ENCODE measurements around the gene CDC42EP1.

Gene CDC42EP1, protein sequence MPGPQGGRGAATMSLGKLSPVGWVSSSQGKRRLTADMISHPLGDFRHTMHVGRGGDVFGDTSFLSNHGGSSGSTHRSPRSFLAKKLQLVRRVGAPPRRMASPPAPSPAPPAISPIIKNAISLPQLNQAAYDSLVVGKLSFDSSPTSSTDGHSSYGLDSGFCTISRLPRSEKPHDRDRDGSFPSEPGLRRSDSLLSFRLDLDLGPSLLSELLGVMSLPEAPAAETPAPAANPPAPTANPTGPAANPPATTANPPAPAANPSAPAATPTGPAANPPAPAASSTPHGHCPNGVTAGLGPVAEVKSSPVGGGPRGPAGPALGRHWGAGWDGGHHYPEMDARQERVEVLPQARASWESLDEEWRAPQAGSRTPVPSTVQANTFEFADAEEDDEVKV

DNA sequence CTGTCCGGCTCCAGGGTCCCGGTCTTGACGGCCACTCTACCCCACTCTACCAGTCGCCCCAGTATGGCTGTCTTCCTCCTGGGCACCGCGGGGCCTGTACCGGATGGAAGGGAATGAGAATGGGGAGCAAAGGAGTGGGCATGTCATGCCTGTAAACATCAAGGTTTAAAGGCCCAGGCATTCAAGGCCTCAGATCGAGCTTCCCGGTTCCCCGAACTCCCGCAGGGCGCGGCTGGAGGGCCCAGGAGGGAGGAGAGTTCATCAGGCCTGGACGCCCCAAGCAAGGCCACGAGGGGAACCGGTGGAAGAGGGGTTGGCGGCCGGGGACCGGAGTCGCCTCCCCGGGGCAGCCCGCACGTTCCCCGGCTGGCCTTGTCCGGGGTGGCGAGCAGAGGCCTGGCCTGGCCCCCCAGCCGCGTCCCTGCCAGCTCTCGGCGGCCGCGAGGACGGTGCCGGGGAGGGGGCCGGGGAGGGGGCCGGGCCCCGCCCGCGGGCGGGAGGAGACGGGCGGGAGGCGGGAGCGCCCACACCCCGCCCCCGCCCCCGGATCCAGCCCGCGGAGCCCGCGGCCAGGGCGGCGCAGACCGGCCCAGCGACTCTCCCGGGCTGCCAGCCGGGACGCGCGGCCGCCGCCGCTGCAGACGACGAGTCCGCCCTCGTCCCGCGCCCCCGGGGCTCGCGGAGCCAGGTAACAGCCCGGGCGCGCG is at the start of gene CDC42EP1:
TSS of gene CDC42EP1 (plus strand) at position 580 of the 707 bp plus-strand sequence. CDS start 5,870 bp downstream, outside the sequence.
- H3K27me3 Mint-ChIP-seq = peaks cover 20% of the 10 kb centered on the region
- peaks cover 19% of the 10 kb centered on the region for H3K4me1 Mint-ChIP-seq (ENCODE audit: low read depth)
- H3K27ac Mint-ChIP-seq = no peak within 1 kb of the TSS

DNA sequence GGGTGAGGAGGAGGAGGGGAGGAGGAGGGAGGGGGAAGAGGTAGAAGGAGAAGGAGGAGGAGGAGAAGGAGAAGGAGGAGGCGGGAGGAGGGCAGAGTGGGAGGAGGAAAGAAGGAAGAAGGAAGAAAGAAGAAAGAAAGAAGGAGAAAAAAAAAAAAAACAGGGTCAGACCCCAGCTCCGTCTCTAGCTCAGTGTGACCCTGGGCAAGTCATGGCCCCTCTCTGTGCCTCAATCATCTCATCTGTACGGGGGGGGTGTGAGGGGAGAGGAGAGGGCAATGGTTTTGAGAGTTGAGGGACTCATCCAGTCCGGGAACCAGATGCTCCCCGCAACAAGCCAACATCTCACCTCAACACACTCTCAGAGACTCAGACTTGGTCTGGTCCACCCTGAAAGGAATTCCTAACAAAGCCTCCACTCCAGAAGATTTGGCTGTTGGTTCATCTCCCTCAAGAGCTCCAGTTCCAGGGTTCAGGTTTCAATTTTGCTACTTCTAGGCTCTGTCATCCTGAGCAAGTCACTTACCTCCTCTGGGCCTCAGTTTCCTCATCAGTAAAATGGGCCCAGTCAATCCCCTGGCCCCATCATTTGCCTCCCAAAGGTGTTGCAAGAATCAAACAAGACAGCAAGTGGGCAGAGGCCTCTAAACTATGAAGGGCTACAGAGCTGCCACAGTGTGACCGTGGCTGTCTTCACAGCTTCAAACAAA is 48.7 kb upstream of the CDC42EP1 start:
- Mint-ChIP-seq H3K27ac (no peak overlapping the region), H3K27me3 (no peaks in the 10 kb centered on the region), H3K4me1 (ENCODE audit: low read depth) (no peaks in the 10 kb centered on the region), H3K9me3 (ENCODE audit: low read depth) (no peaks in the 10 kb centered on the region), H3K4me3 (no peak overlapping the region), H3K36me3 (no peaks in the 10 kb centered on the region)

More for the DNA sequence above, at the start of gene CDC42EP1:
- peak within 1 kb of the TSS; percentile 81 for H3K4me3 Mint-ChIP-seq
- no peaks in the 10 kb centered on the region for H3K9me3 Mint-ChIP-seq (ENCODE audit: low read depth)
- no peaks in the 10 kb centered on the region for H3K36me3 Mint-ChIP-seq

DNA sequence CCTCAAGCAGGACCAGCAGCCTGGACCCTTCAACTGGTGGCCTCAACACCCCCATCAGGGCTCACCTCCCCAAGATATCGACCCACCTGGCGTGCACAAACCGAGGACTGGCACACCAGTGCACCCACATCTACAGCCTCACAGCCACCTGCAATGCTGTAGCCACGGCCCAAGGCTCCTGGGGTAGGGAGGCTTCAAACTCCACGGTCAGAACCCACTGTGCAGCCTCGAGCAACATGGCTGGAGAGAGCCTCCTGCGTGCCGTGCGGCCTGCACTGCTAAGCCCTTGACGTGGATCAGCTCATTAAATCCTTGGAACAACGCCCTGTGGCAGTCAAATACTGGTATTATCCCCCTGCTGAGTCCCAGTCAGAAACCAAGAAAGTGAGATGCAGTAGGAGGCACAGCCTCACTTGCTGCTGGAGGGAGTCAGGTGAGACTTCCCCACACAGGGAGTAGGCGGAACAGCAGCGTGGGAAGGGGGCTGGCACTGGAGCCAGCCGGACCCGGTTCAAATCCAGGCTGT is 45.7 kb upstream of the CDC42EP1 start:
- H3K4me1 Mint-ChIP-seq (ENCODE audit: low read depth) = peaks cover 6% of the 10 kb centered on the region
- H3K4me3 Mint-ChIP-seq = no peak overlapping the region
- H3K27me3 Mint-ChIP-seq = peaks cover 3% of the 10 kb centered on the region
- H3K9me3 Mint-ChIP-seq (ENCODE audit: low read depth) = no peaks in the 10 kb centered on the region
- no peak overlapping the region for H3K27ac Mint-ChIP-seq
- H3K36me3 Mint-ChIP-seq = no peaks in the 10 kb centered on the region

DNA sequence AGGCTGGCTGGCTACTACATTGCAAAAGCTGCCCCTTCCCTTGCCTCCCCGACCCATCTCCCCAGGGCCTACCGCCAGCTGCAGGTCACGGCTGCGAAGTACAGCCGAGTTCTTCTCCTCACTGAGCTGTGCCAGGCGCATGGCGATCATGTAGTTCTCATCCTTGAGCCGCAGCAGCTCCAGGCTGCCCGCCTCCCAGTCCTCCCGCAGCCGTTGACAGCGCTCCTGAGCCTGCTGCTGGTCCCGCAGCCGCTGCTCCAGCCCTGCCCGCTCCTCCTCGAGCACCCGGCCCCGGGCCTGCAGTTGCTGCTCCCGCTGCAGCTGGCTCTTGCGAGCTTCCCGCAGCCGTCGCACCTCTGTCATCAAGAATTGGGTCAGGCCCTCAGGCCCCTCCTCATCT is 44.4 kb upstream of the CDC42EP1 start:
- H3K4me3 Mint-ChIP-seq = no peak overlapping the region
- peaks cover 9% of the 10 kb centered on the region for H3K4me1 Mint-ChIP-seq (ENCODE audit: low read depth)
- no peak overlapping the region for H3K27ac Mint-ChIP-seq
- peaks cover 6% of the 10 kb centered on the region for H3K27me3 Mint-ChIP-seq
- H3K9me3 Mint-ChIP-seq (ENCODE audit: low read depth) = no peaks in the 10 kb centered on the region
- H3K36me3 Mint-ChIP-seq = no peaks in the 10 kb centered on the region

DNA sequence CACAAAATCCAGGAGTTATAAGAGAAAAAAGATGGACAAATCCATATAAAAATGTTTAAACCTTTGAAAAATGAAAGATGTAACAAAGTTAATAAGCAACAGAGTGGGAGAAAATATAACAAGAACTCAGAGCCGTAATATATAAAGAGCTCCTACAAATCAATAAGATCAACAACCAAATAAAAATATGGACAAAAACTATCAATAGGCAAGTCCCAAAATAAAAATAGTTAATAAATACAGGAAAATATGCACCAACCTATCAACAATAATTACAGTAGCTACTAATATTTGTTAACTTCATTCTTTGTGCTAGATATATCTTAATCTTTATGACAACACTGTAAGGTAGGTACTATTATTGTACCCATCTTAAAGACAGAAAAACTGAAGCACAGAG is 43.8 kb upstream of the CDC42EP1 start:
- no peak overlapping the region for H3K27ac Mint-ChIP-seq
- no peak overlapping the region for H3K4me3 Mint-ChIP-seq
- no peaks in the 10 kb centered on the region for H3K9me3 Mint-ChIP-seq (ENCODE audit: low read depth)
- peaks cover 11% of the 10 kb centered on the region for H3K27me3 Mint-ChIP-seq
- H3K36me3 Mint-ChIP-seq = no peaks in the 10 kb centered on the region
- H3K4me1 Mint-ChIP-seq (ENCODE audit: low read depth) = peaks cover 9% of the 10 kb centered on the region

DNA sequence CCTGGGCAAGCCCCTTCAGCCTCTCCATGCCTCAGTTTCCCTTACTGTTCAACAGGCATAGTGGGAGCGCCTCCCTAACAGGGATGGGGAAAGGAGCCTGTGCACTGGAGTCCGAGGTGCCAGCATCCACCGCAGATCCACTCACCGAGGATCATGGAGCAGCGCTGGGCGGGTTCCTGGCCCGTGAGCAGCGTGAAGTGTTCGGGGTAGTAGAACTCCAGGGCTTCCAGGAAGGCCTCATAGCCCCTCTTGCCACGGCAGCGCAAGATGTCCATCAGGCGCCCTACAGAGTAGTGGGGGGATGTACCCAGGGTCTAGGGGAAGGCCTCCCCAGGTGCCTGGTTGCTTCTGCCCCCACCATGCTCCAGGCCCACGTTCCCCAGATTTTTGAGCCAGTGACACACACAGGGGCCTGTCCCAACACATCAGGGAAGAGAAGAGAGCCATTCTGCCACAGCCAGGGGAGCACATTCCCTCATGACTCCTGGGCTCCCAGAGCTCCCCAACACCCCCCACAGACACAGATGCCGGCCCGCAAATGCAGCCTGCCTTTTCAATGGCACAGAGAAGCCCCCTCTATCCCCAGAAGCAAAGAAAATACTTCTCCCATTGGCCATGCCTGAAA is 42.3 kb upstream of the CDC42EP1 start:
- no peaks in the 10 kb centered on the region for H3K9me3 Mint-ChIP-seq (ENCODE audit: low read depth)
- H3K36me3 Mint-ChIP-seq = no peaks in the 10 kb centered on the region
- peaks cover 16% of the 10 kb centered on the region for H3K27me3 Mint-ChIP-seq
- H3K4me3 Mint-ChIP-seq = peak overlapping the region; percentile 83
- peaks cover 9% of the 10 kb centered on the region for H3K4me1 Mint-ChIP-seq (ENCODE audit: low read depth)
- H3K27ac Mint-ChIP-seq = no peak overlapping the region

DNA sequence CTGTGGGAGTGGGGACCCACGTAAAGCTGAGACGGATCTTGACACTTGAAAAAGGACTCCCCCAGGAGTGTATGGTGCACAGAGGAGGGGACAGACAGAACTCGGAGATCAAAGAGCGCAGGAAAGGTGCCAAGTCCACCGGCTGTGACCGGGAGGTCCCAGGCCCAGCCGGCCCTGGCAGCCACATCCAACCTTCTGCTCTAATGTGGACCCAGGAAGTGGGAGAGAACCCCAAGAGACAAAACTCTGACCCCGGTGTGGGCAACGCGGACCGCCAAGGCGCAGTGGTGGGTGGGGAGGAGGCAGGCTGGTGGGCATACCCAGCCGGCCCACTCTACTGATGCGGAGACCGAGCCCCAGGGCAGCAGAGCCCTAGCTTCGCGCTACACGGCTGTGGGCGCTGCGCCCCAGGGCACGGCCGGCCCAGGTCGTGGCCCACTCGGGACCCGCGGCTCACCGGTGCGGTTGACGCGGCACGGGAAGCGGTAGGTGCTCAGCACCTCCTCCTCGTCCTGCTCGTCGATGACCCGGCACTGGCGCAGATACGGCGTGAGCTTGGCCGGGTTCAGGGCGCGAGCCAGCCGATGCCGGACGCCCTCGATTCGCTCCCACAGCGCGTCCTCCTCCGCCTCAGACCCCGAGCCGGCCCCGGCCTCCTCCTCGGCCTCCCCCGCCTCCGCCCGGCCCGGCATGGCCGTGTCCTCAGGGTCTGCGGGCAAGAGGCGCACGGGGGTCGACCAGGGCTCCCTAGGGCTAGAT is 41.6 kb upstream of the CDC42EP1 start:
- Mint-ChIP-seq H3K9me3 (ENCODE audit: low read depth) (no peaks in the 10 kb centered on the region), H3K36me3 (no peaks in the 10 kb centered on the region), H3K27me3 (peaks cover 16% of the 10 kb centered on the region), H3K4me3 (peak overlapping the region; percentile 83), H3K27ac (no peak overlapping the region), H3K4me1 (ENCODE audit: low read depth) (peaks cover 9% of the 10 kb centered on the region)

DNA sequence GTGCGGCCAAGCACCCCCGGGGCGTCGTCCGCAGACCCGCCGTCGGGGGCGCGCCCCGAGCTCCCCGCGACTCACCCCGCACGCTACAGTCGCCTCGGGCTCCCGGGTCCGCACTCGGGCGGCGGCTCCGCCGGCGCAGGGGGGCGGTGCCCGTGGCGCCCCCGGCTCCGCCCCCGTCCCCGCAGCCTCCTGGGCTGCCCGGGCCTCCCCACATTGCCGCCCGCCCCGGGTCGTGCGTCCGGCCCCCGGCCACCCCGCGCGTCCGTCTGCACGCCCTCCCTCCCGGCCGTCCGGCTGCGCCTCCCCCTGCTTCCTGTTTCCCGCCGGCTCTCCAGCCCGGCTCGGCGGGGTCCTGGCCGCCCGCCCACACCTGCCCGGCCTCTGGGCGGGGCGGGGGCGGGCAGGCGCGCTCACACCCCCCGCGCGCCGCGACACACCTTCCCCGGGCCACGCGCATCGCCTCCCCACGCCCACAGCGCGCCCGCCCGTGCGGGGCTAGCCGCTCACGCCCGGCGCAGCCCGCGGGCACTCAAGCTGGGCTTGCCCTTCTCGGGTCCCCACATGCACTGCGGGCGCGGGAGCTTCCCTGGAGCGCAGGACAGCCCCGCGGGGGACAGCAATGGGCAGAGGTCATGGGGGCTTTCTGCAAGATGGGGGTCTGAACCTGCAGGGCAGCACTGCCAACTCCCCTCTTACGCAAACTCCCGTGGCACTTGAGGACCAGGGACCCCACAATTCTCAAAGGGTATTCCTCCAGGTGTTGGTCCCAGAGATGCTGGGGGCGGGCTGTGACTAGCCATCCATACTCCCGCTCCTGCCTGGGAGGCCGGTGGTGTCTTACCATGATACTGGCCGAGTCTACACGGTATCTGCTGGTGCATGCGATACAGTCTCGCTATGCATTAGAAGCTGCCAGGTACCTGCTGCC is 40.7 kb upstream of the CDC42EP1 start, which contains the start of gene CARD10:
TSS of gene CARD10 (minus strand) at position 148 of the 928 bp plus-strand sequence. CDS start 215 bp downstream, outside the sequence.
- H3K9me3 Mint-ChIP-seq (ENCODE audit: low read depth) = no peaks in the 10 kb centered on the region
- H3K27ac Mint-ChIP-seq = no peak within 1 kb of the TSS
- H3K27me3 Mint-ChIP-seq = peaks cover 19% of the 10 kb centered on the region
- H3K36me3 Mint-ChIP-seq = no peaks in the 10 kb centered on the region
- peaks cover 9% of the 10 kb centered on the region for H3K4me1 Mint-ChIP-seq (ENCODE audit: low read depth)
- H3K4me3 Mint-ChIP-seq = peak within 1 kb of the TSS; percentile 83

DNA sequence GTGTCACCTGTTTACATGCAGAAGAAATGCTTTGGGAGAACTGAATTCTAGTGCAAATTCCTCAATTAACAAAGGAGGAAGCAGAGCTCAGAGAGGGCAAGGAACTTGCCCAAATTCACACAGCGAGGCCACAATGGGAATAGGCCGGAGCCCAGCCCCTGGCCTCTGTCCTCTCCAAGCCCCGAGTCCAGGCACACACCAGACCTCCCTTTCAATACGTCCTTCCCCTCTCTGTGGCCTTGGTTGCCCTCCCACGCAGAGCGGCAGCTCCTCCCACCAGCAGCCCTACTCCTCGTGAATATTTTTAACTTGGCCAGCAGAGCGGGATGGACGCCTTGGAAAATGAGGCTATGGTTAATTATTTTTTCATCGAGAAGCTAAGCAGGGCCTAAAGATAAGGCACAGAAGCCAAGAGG is 39.5 kb upstream of the CDC42EP1 start:
- Mint-ChIP-seq H3K4me3 (peak overlapping the region; percentile 64), H3K9me3 (ENCODE audit: low read depth) (no peaks in the 10 kb centered on the region)

DNA sequence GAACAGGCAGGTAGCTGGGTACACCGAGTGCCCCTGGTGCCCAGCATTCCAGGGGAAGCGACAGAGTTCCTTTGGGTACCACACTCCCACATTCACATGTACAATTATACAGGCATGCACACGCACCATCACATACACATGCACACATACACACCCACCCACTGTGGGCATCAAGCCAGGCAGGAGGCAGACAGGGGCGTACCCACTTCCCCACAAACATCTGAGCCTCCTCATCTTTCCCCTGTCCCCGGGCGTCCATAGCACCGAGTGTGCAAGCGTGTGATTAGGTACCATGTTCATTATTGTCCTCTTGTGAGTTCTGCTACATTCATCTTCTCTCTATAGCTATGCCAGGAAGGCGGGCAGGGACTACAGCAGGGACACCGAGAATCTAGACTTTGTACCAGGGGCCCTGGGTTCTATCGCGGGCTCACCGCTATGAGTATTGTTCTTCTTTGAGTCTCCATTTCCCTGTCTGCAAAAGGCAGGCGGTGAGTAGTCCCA is 39.0 kb upstream of the CDC42EP1 start:
- Mint-ChIP-seq H3K36me3 (no peaks in the 10 kb centered on the region), H3K4me1 (ENCODE audit: low read depth) (peaks cover 9% of the 10 kb centered on the region), H3K4me3 (peak overlapping the region; percentile 38), H3K27ac (no peak overlapping the region), H3K27me3 (peaks cover 19% of the 10 kb centered on the region), H3K9me3 (ENCODE audit: low read depth) (no peaks in the 10 kb centered on the region)

More for the DNA sequence above, 39.5 kb upstream of the CDC42EP1 start:
- H3K36me3 Mint-ChIP-seq = no peaks in the 10 kb centered on the region
- H3K4me1 Mint-ChIP-seq (ENCODE audit: low read depth) = peaks cover 9% of the 10 kb centered on the region
- no peak overlapping the region for H3K27ac Mint-ChIP-seq
- peaks cover 19% of the 10 kb centered on the region for H3K27me3 Mint-ChIP-seq

DNA sequence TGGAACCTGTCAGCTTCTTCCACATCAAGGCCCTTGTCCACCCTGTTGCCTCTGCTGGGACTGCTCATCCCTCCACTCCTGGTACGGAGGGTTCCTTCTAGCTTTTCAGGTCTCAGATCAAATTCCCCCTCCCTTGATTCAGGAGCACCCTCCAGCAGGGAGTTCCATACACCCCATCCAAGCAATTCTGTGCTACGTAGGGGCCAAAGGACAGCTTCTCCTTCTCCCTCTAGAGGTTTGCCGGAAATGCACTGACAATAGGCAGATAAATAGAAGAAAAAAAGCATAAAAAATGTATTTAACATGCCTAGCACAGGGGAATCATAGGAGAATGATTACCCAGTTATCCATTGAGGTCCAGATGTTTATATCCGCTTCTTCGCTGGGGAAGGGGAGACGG is 37.8 kb upstream of the CDC42EP1 start:
- Mint-ChIP-seq H3K27me3 (peaks cover 19% of the 10 kb centered on the region), H3K27ac (no peak overlapping the region), H3K4me3 (no peak overlapping the region)

DNA sequence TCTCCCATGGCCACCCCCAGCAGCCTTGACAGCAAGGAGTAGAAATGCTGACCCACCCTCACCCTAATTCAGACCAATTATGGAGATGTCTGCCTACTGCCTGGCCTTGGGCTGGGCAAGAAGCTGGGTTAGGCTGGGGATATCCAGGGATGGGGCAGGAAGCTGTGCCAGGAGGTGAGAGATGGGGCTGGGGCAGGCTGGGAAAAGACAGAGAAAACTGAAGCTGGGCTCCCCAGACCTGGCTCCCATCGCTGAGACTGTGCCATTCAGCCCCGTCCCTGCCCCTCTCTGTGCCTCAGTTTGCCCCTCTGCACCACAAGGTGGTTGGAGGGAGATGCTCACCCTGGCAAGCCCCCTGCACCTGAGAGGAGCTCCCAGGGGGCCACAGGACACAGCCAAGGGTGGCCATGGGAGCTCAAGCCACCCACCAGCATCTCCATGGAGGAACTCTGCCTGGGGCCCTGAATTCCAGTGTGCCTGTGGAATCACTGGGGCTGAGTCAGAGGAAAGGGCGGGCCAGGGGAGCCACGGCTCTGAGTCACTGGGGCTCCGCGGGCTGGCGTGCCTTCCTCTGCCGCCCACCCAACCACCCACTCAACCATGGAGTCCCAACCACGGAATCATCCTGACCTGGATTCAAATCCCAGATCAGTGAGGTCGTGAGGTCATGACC is 35.1 kb upstream of the CDC42EP1 start:
- Mint-ChIP-seq H3K36me3 (no peaks in the 10 kb centered on the region), H3K4me3 (no peak overlapping the region), H3K27ac (no peak overlapping the region), H3K9me3 (ENCODE audit: low read depth) (no peaks in the 10 kb centered on the region), H3K4me1 (ENCODE audit: low read depth) (peaks cover 7% of the 10 kb centered on the region), H3K27me3 (peaks cover 16% of the 10 kb centered on the region)

More for the DNA sequence above, 37.8 kb upstream of the CDC42EP1 start:
- H3K36me3 Mint-ChIP-seq = no peaks in the 10 kb centered on the region
- H3K4me1 Mint-ChIP-seq (ENCODE audit: low read depth) = peaks cover 9% of the 10 kb centered on the region
- H3K9me3 Mint-ChIP-seq (ENCODE audit: low read depth) = no peaks in the 10 kb centered on the region
